Fibroblast of peridontal ligament (primary cell): ENCODE data around the gene SIVA1.

Source experiments
- DNase-seq: peaks from one replicate; pipeline ENCODE4 v3.0.0-alpha.2; 2010; ENCODE audit errors: extremely low read depth

SIVA1 gene

GRCh38 chr14:104771374-104771773 lies 18.4 kb downstream of the SIVA1 start:
- no peak for DNase-seq

- DNase-seq = no peak
Measured at GRCh38 chr14:104771918-104772706, 19.2 kb downstream of the SIVA1 start.

DNA sequence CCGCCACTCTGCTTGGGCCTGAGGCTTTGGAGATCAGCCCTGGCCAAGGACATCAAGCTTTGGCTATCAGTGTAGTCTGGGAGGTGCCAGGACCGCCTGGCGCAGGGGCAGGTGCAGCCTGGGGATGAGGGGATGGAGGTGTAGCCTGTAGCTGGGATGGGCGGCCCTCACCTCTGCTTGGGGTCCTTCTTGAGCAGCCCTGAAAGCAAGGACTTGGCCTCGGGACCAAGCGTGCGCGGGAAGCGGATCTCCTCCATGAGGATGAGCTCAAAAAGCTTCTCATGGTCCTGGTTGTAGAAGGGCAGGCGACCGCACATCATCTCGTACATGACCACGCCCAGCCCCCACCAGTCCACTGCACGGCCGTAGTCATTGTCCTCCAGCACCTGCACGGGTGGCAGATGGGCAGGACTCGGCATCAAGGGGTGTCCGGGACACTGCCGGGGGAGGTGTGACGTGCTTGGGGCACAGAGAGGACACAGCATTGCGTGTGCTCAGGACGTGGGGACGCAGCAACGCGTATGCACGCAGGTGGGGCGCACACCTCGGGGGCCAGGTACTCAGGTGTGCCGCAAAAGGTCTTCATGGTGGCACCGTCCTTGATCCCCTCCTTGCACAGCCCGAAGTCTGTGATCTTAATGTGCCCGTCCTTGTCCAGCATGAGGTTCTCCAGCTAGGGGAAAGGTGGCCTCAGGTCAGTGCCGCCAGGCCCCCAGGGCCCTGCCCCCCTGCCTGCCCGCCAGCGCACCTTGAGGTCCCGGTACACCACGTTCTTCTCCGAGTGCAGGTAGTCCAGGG lies 20.0 kb downstream of the SIVA1 start:
- no peak for DNase-seq

- DNase-seq = no peak
Measured at GRCh38 chr14:104773505-104774452, 20.8 kb downstream of the SIVA1 start.

DNA sequence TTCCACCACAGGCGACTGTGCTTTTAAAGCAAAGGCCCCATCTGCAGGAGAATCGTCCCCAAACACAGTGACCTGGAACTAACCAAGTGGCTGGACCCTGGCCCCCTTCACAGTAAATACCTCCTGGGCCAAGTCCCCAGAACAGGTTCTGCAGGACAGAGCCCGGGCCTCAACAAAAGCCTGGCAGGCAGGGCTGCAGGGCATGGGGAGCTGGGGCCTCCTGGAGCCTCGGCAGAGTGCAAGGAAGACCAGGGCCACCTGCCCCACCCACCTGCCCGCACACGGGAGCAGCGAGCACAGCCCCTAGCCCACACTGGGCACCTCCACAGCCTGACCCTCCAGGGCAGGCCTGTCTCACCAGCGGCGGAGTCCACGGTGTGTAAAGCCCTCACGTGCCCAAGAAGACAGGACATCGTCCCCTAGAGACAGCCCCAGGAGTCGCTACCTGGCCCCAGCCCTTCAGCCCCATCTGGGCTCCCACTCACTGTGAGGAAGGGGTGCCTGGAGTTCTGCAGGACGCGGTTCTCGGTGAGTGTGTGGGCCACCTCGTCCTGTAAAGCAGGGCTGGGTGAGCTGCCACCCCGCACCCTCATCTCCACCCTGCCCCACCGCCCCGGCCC lies 21.6 kb downstream of the SIVA1 start:
- DNase-seq = no peak

- no peak for DNase-seq
Measured at GRCh38 chr14:104775073-104775489, 22.1 kb downstream of the SIVA1 start.

GRCh38 chr14:104776481-104776880 lies 23.5 kb downstream of the SIVA1 start:
- DNase-seq = no peak

- DNase-seq = no peak
Measured at GRCh38 chr14:104776961-104777807, 24.2 kb downstream of the SIVA1 start.

DNA sequence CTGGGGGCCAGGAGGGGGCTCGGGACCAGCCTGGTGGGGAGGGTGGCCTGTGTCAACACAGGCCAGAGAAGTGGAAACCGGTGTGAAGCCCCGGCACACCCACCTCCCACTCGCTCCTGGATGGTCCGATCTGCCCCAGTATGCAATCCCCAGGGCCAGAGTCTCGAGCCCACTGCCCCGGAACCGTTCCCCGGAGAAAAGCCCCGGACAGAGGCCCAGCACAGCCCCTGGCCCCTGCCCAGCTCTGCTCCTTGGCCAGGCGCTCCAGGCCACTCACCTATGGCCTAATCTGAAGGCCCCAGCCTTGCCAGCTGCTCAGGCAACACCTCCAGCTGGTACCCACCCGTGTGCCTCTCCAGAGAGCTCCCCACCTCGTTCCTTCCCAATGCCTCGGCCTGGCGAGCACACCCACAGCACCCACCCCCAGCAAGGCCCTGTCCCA lies 24.9 kb downstream of the SIVA1 start:
- no peak for DNase-seq

DNA sequence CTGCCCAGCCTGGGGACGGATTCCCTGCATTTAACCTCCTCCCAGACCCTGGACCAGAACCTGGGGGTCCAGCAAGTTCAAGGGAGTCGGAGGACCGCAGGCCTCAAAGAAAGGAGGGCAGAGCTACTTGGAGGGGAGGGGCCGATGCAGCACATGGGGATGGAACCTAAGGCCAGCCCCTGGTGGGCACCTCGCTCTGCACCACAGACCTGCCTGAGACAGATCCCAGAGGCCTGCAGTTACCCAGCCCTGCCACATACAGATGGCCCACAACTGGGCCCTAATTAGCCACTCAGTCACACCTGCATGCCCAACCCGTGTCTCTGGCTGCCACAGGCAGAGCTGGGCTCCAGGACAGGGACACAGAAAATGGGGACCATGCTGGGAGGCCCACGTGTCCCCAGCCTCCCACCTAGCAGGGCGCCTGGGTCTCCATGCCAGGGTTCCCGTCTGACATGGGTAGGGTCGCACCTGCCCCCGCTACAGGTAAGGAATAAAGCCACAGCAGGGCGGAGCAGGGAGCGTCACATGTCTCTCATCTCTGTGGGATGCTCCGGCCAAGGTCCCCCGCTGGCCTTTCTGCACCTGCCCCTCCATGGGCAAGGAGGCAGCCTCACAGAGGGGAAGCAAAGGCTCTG lies 25.9 kb downstream of the SIVA1 start:
- no peak for DNase-seq

GRCh38 chr14:104779776-104780512 lies 27.0 kb downstream of the SIVA1 start:
- no peak for DNase-seq

DNA sequence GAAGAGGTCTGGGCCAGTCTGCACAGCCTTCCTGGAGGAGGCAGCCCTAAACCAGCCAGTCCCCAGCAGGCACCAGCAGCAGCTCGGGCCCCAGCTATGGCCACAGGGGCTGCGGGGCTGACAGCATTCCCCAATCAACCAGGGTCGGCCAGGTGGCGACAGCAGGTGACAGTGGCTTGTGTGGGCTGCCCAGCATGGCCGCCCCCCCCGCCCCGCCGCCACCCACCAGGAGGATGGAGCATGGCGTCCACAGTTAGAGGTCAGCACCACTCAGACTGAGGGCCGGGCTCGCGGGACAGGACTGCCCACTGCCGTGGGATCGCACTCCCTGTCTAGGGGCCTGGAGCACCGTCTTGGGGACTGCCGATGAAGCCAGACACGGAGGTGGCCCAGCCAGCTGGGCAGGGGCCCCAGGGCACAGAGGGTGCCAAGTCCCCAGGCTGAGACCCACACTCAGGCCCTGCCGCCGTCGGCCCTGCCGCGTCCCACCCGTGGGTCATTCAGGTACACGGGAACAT lies 27.6 kb downstream of the SIVA1 start:
- DNase-seq = no peak

- DNase-seq = no peak
Measured at GRCh38 chr14:104781271-104782077, 28.5 kb downstream of the SIVA1 start.

GRCh38 chr14:104782086-104782807 lies 29.3 kb downstream of the SIVA1 start:
- no peak for DNase-seq

GRCh38 chr14:104782808-104783139 lies 29.8 kb downstream of the SIVA1 start:
- DNase-seq = no peak

DNA sequence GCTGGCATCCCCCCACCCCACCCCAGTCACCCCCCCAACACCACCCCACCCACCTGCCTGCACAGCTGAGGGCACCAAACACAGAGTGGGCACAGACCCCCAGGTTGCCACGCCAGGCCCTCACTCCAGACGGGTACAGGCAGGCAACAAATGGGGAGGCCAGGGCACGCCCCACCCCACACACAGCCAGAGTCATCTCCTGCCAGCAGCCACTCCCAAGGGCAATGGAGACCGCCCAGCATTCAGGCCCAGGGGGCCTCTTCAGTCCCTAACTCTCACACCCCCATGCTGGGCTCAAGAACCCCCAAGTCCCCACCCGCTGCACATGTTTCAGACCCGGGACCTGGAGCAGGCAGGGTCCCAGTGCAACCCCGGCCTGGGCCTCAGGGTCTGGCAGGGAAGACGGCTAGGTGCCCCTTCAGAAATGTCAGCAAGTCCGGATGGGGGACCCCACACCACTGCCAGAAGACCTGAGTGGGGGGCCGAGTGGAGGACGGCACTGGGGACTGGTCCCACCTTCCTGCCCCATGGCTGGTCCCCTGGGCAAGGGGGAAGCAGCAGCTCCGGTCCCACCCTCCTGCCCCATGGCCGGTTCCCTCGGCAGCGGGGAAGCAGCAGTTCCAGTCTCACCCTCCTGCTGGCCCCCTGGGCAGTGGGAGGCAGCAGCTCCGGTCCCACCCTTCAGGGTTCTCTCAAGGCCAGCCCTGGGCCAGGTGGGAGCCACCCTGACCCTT lies 30.7 kb downstream of the SIVA1 start:
- DNase-seq = no peak

DNA sequence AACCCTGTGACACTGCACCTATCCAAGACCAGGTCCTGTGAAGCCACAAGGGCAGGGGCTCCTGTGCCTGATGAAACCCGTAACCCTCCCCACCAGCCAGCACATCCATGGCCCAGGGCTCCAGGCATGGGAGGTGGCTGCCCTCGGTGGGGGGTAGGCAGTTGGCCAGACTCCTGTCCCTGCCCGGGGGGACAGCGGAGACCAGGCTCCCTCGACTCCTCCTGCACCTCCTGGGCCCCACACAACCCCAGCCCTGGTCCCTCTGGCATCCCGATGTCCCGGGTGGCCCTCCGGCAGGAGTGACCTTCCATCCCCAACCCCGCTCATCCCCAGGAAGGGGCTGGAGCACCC lies 31.2 kb downstream of the SIVA1 start:
- DNase-seq = no peak
